Coronary artery (tissue), 2 donors: ENCODE results near the gene STAG1.
"Not testable (repeated sequence)": the region's sequence is repeated elsewhere in the genome, so short reads cannot be mapped to it uniquely, and the experiment has no call there.

Experiments used
- DNase-seq: peaks from one replicate; pipeline ENCODE4 v3.0.0-alpha.2; 2017; ENCODE audit warnings: low spot score
- H3K27ac ChIP-seq, 2 donors: fragments of 200-600 bp; sonication (generic); one replicate each; pipeline ENCODE4 v1.5.1; 2016 to 2019
- H3K4me3 ChIP-seq: fragments of 200-600 bp; sonication (generic); 2 replicates; pipeline ENCODE4 v1.5.1; 2016; ENCODE audit warnings: mild to moderate bottlenecking, moderate library complexity
- TF ChIP-seq, protein P1 (sequence below): fragments of 200-600 bp; sonication (generic); IDR thresholded peaks from one replicate; pipeline ENCODE4 v1.5.1; 2019; ENCODE audit warnings: antibody characterized with exemption

Gene STAG1

DNA sequence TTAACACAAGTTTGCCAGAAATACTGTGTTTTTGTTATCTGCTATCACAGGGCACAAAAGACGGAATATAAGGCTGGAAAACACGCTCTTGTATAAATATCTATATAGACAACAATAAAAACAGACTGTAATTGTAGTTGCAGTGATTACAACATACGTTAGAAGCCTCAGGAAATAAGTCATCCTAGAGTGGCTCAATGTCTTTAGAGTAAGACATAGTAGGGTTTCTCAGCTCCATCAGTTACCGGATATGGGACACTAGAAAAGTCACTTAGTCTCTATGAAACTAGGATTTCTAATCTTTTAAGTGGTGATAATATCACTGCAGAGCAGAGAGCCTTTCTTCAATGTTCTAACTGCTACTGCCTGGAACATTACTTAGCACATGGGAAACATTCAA is 208.8 kb downstream of the STAG1 start:
- Histone ChIP-seq H3K4me3 (no peak overlapping the region), H3K27ac (no peak overlapping the region)
- TF ChIP-seq, protein P1, sequence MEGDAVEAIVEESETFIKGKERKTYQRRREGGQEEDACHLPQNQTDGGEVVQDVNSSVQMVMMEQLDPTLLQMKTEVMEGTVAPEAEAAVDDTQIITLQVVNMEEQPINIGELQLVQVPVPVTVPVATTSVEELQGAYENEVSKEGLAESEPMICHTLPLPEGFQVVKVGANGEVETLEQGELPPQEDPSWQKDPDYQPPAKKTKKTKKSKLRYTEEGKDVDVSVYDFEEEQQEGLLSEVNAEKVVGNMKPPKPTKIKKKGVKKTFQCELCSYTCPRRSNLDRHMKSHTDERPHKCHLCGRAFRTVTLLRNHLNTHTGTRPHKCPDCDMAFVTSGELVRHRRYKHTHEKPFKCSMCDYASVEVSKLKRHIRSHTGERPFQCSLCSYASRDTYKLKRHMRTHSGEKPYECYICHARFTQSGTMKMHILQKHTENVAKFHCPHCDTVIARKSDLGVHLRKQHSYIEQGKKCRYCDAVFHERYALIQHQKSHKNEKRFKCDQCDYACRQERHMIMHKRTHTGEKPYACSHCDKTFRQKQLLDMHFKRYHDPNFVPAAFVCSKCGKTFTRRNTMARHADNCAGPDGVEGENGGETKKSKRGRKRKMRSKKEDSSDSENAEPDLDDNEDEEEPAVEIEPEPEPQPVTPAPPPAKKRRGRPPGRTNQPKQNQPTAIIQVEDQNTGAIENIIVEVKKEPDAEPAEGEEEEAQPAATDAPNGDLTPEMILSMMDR, result no peak
- no peak for DNase-seq

DNA sequence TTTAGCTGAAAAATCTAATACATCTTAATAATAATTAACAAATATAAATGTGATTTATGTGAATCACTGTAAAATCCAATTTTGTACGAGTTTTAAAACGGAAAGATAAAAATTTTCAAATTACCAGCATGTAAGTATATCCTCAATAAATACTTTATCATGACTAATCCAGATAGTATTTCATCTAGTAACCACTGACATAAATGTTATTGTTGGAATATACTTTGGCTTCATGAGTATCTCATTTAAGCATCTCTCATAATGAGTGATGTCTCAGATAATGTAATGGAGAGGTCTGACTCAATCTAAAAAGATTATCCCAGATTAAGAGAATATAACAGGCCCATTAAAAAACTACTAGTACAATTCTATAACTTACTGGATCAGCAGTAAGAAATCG is 216.3 kb downstream of the STAG1 start:
- no peak for DNase-seq
- Histone ChIP-seq H3K27ac (no peak overlapping the region), H3K4me3 (no peak overlapping the region)
- TF ChIP-seq, protein P1, result no peak

DNA sequence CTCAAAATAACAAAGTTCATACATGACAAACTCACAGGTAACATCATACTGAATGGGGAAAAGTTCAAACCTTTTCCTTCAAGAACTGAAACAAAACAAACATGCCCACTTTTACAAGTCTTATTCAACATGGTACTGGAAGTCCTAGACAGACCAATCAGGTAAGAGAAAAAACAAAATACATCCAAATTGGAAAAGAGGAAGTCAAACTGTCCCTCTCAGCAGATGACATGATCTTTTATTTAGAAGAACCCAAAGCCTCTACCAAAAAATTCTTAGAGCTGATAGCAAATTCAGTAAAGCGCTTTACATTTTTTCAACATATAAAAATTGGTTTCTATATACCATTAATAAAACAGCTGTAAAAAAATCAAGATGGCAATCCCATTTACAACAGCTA is 219.4 kb downstream of the STAG1 start:
- TF ChIP-seq, protein P1, result no peak
- H3K27ac ChIP-seq, result no peak overlapping the region
- no peak overlapping the region for H3K4me3 ChIP-seq
- no peak for DNase-seq

DNA sequence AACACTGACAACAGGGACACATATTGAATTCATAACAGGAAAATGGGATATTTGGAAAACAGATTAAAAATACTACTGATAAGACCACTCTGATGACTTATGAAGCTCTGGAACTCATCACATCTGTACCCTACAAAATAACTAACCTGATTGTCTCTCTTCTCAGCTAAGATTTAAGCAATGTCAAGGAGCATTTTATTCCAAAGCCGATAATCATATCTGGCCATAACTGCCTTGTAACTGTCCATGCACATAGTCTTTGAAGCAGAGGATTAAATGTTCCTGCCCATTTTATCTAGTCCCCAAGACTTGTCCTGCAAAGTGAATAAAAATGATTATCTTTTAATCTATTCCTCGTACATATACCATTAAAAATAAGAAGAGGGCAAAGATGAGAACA is 234.1 kb downstream of the STAG1 start:
- TF ChIP-seq, protein P1, result no peak
- no peak overlapping the region for H3K27ac ChIP-seq
- no peak for DNase-seq
- no peak overlapping the region for H3K4me3 ChIP-seq

DNA sequence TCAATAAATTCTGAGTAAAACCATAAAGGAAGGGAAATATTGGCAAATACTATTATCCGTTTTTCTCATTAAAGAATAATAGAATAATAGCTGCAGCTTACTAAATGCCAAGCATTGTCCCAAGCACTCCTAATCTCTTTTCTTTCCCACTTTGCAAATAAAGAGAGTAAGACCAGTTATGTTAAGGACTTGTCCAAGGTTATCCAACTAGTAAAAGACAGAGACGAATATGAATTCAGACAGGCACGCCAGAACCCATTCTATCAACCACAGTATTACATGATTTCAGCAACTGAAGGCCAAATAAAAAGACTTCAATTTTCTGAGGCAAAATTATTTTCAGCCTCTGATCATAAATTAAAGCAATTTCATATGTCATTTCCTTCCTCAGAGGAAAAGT is 235.5 kb downstream of the STAG1 start:
- Histone ChIP-seq H3K4me3 (no peak overlapping the region), H3K27ac (no peak overlapping the region)
- TF ChIP-seq, protein P1, result no peak
- no peak for DNase-seq

DNA sequence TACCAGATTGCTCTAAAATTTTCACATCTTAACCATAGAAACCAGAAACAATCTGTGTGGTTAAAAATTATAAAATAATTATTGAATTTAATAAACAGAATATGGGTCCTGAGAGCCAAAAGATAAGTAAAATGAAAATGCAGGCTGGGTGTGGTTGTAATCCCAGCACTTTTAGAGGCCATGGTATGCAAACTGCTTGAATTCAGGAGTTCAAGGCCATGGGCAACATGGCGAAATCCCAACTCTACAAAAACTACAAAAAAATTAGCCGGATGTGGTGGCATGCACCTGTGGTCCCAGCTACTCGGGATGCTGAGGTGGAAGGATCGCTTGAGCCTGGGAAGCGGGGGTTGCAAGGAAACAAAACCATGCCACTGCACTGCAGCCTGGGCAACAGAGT is 236.1 kb downstream of the STAG1 start:
- no peak for DNase-seq
- no peak overlapping the region for H3K4me3 ChIP-seq
- no peak overlapping the region for H3K27ac ChIP-seq
- TF ChIP-seq, protein P1, result no peak

DNA sequence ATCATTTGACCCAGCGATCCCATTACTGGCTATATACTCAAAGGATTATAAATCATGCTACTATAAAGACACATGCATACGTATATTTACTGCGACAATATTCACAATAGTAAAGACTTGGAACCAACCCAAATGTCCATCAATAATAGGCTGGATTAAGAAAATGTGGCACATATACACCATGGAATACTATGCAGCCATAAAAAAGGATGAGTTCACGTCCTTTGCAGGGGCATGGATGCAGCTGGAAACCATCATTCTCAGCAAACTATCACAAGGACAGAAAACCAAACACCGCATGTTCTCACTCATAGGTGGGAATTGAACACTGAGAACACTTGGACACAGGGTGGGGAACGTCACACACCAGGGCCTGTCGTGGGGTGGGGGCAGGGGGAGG is 237.6 kb downstream of the STAG1 start:
- not testable (repeated sequence) for DNase-seq, H3K4me3 ChIP-seq, H3K27ac ChIP-seq

DNA sequence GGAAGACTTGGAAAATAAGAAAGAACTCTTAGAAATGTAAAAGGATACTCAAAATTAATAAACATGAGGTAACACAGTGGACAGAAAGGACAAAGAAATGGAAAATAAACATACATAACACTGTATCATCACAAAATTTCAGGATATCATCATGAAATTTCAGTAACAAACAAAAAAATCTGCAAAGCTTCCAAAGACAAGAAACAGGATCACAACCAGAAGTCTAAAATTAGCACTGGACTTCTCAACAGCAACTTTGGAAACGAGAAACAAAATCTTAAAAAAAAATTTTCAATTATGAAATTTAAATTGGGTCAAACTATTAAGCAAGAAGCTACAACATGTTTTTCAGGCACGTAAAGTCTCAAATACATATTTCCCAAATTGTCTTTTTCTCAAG is 238.8 kb downstream of the STAG1 start:
- no peak overlapping the region for H3K27ac ChIP-seq
- TF ChIP-seq, protein P1, result no peak
- no peak overlapping the region for H3K4me3 ChIP-seq
- DNase-seq, result no peak
